ENCODE data around the gene BLACAT1. TPM values are rescaled to one million over a fixed set of nuclear protein-coding genes. Genes with fewer than 3 reads are reported as not detected.

BLACAT1 gene
- polyA plus RNA-seq, 5 donors: 3.3 to 6.3 (median 4.5) TPM

- no peak for DNase-seq
Measured at GRCh38 chr1:205456868-205457745, 1.3 kb upstream of the BLACAT1 start.

- DNase-seq: no peak
Measured at GRCh38 chr1:205456383-205456867, 580 bp upstream of the BLACAT1 start.

GRCh38 chr1:205454903-205455335 is 926 bp downstream of the BLACAT1 start:
- DNase-seq: no peak

GRCh38 chr1:205453466-205453865 is 2.4 kb downstream of the BLACAT1 start:
- DNase-seq: no peak

- DNase-seq: no peak
Measured at GRCh38 chr1:205452933-205453332, 2.9 kb downstream of the BLACAT1 start.

- no peak for DNase-seq
Measured at GRCh38 chr1:205452364-205452763, 3.5 kb downstream of the BLACAT1 start.

- DNase-seq: no peak
Measured at GRCh38 chr1:205451759-205452164, 4.1 kb downstream of the BLACAT1 start.

- no peak for DNase-seq
Measured at GRCh38 chr1:205451202-205451601, 4.6 kb downstream of the BLACAT1 start.

GRCh38 chr1:205450448-205450847 is 5.4 kb downstream of the BLACAT1 start:
- DNase-seq: no peak

- peak in 1 of 2 donors; percentile 42 for DNase-seq
Measured at GRCh38 chr1:205449750-205450443, 5.9 kb downstream of the BLACAT1 start.

- no peak for DNase-seq
Measured at GRCh38 chr1:205449254-205449749, 6.5 kb downstream of the BLACAT1 start.

GRCh38 chr1:205448540-205449253 is 7.1 kb downstream of the BLACAT1 start:
- no peak for DNase-seq

- DNase-seq: no peak
Measured at GRCh38 chr1:205447457-205448341, 8.1 kb downstream of the BLACAT1 start.

- no peak for DNase-seq
Measured at GRCh38 chr1:205446828-205447227, 9.0 kb downstream of the BLACAT1 start.

GRCh38 chr1:205445646-205445935 is 10.3 kb downstream of the BLACAT1 start:
- DNase-seq: no peak

GRCh38 chr1:205444931-205445645 is 10.8 kb downstream of the BLACAT1 start:
- no peak for DNase-seq

GRCh38 chr1:205444300-205444930 is 11.4 kb downstream of the BLACAT1 start:
- DNase-seq: no peak

- DNase-seq: no peak
Measured at GRCh38 chr1:205443585-205444299, 12.1 kb downstream of the BLACAT1 start.

- no peak for DNase-seq
Measured at GRCh38 chr1:205442051-205442725, 13.7 kb downstream of the BLACAT1 start.
